ENCODE results near the gene COL4A4. TPM values are rescaled to one million over a fixed set of nuclear protein-coding genes. Genes with fewer than 3 reads are reported as not detected.

The COL4A4 gene
- total RNA-seq, 1 donor from 2014 or later, result 0.12 TPM

GRCh38 chr2:227163485-227163997 is 464 bp downstream of the COL4A4 start:
- no peak for DNase-seq (ENCODE audit: extremely low read depth, low read depth, low spot score)

GRCh38 chr2:227161947-227162346 is 2.1 kb downstream of the COL4A4 start:
- DNase-seq (ENCODE audit: extremely low read depth, low read depth, low spot score), result no peak

- DNase-seq (ENCODE audit: extremely low read depth, low read depth, low spot score), result no peak
Measured at GRCh38 chr2:227160164-227160563, 3.8 kb downstream of the COL4A4 start.

- no peak for DNase-seq (ENCODE audit: extremely low read depth, low read depth, low spot score)
Measured at GRCh38 chr2:227154986-227155774, 8.8 kb downstream of the COL4A4 start.

- no peak for DNase-seq (ENCODE audit: extremely low read depth, low read depth, low spot score)
Measured at GRCh38 chr2:227153758-227154486, 10.1 kb downstream of the COL4A4 start.

- no peak for DNase-seq (ENCODE audit: extremely low read depth, low read depth, low spot score)
Measured at GRCh38 chr2:227153307-227153706, 10.7 kb downstream of the COL4A4 start.

- no peak for DNase-seq (ENCODE audit: extremely low read depth, low read depth, low spot score)
Measured at GRCh38 chr2:227152093-227152766, 11.8 kb downstream of the COL4A4 start.

GRCh38 chr2:227150222-227150936 is 13.6 kb downstream of the COL4A4 start:
- no peak for DNase-seq (ENCODE audit: extremely low read depth, low read depth, low spot score)

GRCh38 chr2:227148106-227148505 is 15.9 kb downstream of the COL4A4 start:
- DNase-seq (ENCODE audit: extremely low read depth, low read depth, low spot score), result no peak

- no peak for DNase-seq (ENCODE audit: extremely low read depth, low read depth, low spot score)
Measured at GRCh38 chr2:227147023-227147422, 17.0 kb downstream of the COL4A4 start.

GRCh38 chr2:227146456-227146855 is 17.5 kb downstream of the COL4A4 start:
- DNase-seq (ENCODE audit: extremely low read depth, low read depth, low spot score), result no peak

- no peak for DNase-seq (ENCODE audit: extremely low read depth, low read depth, low spot score)
Measured at GRCh38 chr2:227143895-227144294, 20.1 kb downstream of the COL4A4 start.

GRCh38 chr2:227141301-227141700 is 22.7 kb downstream of the COL4A4 start:
- DNase-seq (ENCODE audit: extremely low read depth, low read depth, low spot score), result no peak

GRCh38 chr2:227134591-227134990 is 29.4 kb downstream of the COL4A4 start:
- DNase-seq (ENCODE audit: extremely low read depth, low read depth, low spot score), result no peak

- DNase-seq (ENCODE audit: extremely low read depth, low read depth, low spot score), result no peak
Measured at GRCh38 chr2:227132986-227133385, 31.0 kb downstream of the COL4A4 start.

GRCh38 chr2:227130636-227131035 is 33.4 kb downstream of the COL4A4 start:
- DNase-seq (ENCODE audit: extremely low read depth, low read depth, low spot score), result no peak

- no peak for DNase-seq (ENCODE audit: extremely low read depth, low read depth, low spot score)
Measured at GRCh38 chr2:227127201-227127600, 36.8 kb downstream of the COL4A4 start.

GRCh38 chr2:227125506-227125905 is 38.5 kb downstream of the COL4A4 start:
- no peak for DNase-seq (ENCODE audit: extremely low read depth, low read depth, low spot score)

GRCh38 chr2:227124811-227125210 is 39.2 kb downstream of the COL4A4 start:
- no peak for DNase-seq (ENCODE audit: extremely low read depth, low read depth, low spot score)

GRCh38 chr2:227123697-227124096 is 40.3 kb downstream of the COL4A4 start:
- DNase-seq (ENCODE audit: extremely low read depth, low read depth, low spot score), result no peak

- no peak for DNase-seq (ENCODE audit: extremely low read depth, low read depth, low spot score)
Measured at GRCh38 chr2:227118353-227118752, 45.7 kb downstream of the COL4A4 start.
